SK-N-SH treated with all-trans-retinoic acid at 6 μM for 48 hours (cell line): ENCODE results near the gene NXPH1.

Experiments
- BACH2 ChIP-seq: fragments of 250-450 bp; sonication (Bioruptor Pico); IDR thresholded peaks from 2 replicates; pipeline ENCODE4 v1.9.0; 2021; ENCODE audit warnings: mild to moderate bottlenecking, borderline replicate concordance
- CSRNP3 ChIP-seq: fragments of 250-450 bp; sonication (Bioruptor Pico); IDR thresholded peaks from 2 replicates; pipeline ENCODE4 v1.5.1; 2021; ENCODE audit warnings: mild to moderate bottlenecking, moderate library complexity
- ESRRG ChIP-seq: fragments of 250-450 bp; sonication (Bioruptor Pico); IDR thresholded peaks from 2 replicates; pipeline ENCODE4 v1.6.1; 2021; ENCODE audit warnings: mild to moderate bottlenecking
- ISL1 ChIP-seq: fragments of 250-450 bp; sonication (Bioruptor Pico); IDR thresholded peaks from 2 replicates; pipeline ENCODE4 v2.1.2; 2022; ENCODE audit warnings: mild to moderate bottlenecking, moderate library complexity
- OSR1 ChIP-seq: fragments of 250-450 bp; sonication (Bioruptor Pico); IDR thresholded peaks from 2 replicates; pipeline ENCODE4 v1.8.0; 2022; ENCODE audit warnings: moderate library complexity, mild to moderate bottlenecking, inconsistent platforms
- PATZ1 ChIP-seq: fragments of 250-450 bp; sonication (Bioruptor Pico); IDR thresholded peaks from 2 replicates; pipeline ENCODE4 v1.8.0; 2020; ENCODE audit warnings: mild to moderate bottlenecking, moderate library complexity, borderline replicate concordance
- RARB ChIP-seq: fragments of 250-450 bp; sonication (Bioruptor Pico); IDR thresholded peaks from 2 replicates; pipeline ENCODE4 v1.8.0; 2021; ENCODE audit warnings: mild to moderate bottlenecking, moderate library complexity
- TCF4 ChIP-seq: fragments of 250-450 bp; sonication (Bioruptor Pico); IDR thresholded peaks from 2 replicates; pipeline ENCODE4 v1.8.0; 2021; ENCODE audit warnings: mild to moderate bottlenecking, moderate library complexity, borderline replicate concordance
- ZFP3 ChIP-seq: fragments of 250-450 bp; sonication (Bioruptor Pico); IDR thresholded peaks from 2 replicates; pipeline ENCODE4 v1.5.0; 2020; ENCODE audit warnings: mild to moderate bottlenecking, moderate library complexity
- ZFP30 ChIP-seq: fragments of 450-650 bp; formaldehyde crosslinking; IDR thresholded peaks from 2 replicates; pipeline ENCODE4 v1.5.0; 2022; ENCODE audit warnings: mild to moderate bottlenecking, moderate library complexity
- ZNF70 ChIP-seq: fragments of 450-650 bp; formaldehyde crosslinking; IDR thresholded peaks from 2 replicates; pipeline ENCODE4 v1.5.0; 2020; ENCODE audit warnings: mild to moderate bottlenecking, moderate library complexity
- ZNF8 ChIP-seq: fragments of 450-650 bp; formaldehyde crosslinking; IDR thresholded peaks from 2 replicates; pipeline ENCODE4 v1.5.0; 2020; ENCODE audit warnings: mild to moderate bottlenecking, moderate library complexity

GRCh38 chr7:8453535-8453934 lies 20.1 kb downstream of the NXPH1 start:
- TF ChIP-seq PATZ1 (no peak), TCF4 (CRISPR knock-in tag) (no peak), OSR1 (CRISPR knock-in tag) (no peak), RARB (CRISPR knock-in tag) (no peak), ZFP30 (CRISPR knock-in tag) (no peak), ESRRG (CRISPR knock-in tag) (no peak), ZNF8 (CRISPR knock-in tag) (no peak), CSRNP3 (CRISPR knock-in tag) (no peak), ZNF70 (CRISPR knock-in tag) (no peak), BACH2 (CRISPR knock-in tag) (no peak), ZFP3 (CRISPR knock-in tag) (no peak), ISL1 (CRISPR knock-in tag) (no peak)
